GM19043 (cell line): ENCODE measurements around the gene MBD3.
"Not testable (repeated sequence)": the region's sequence is repeated elsewhere in the genome, so short reads cannot be mapped to it uniquely, and the experiment has no call there.

Source experiments
- ATAC-seq: cut with Tn5 transposase; IDR thresholded peaks from one replicate; pipeline ENCODE4 v1.9.1; 2021; ENCODE audit warnings: low read depth; ENCODE audit not compliant: unreplicated experiment

Gene MBD3

DNA sequence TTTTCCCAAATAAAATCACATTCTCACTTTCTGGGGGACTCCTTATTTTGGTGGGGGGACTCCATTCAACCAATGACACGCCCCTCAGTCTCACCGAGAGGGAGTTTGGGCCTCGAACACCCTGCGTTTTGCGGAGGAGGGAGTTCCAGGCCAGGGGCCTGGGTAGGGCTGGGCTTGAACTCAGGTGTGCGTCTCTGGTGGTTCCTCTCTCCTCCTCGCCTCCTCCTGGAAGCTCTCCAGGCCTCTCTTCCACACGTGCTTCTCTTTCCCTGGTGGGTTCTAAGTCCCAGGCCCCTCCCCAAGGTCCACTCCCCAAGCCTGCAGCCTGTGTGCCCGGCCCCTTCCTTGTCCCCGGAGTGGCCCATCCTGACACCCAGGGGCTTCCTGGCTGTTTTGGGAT is 39.2 kb downstream of the MBD3 start:
- no peak for ATAC-seq

GRCh38 chr19:1551068-1552040 is 41.3 kb downstream of the MBD3 start:
- ATAC-seq, result no peak

DNA sequence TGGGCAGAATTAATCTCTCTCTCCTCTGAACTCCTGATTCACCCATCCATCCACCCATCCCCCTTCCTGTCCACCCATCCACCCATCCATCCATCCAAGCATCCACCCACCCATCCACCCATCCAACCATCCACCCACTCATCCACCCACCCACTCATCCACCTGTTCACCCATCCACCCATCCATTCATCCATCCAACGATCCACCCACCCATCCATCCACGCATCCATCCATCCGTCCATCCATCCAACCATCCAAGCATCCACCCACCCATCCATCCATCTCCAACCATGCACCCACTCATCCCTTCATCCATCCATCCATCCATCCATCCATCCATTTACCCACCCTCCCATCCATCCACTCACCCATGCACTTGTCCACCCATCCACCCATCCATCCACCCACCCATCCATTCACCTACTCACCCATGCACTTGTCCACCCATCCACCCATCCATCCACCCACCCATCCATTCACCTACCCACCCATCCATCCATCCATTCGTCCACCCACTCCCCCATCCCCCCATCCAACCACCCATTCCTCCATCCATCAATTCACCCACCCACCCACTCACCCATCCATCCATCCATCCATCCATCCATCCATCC is 43.2 kb downstream of the MBD3 start:
- ATAC-seq, result no peak

DNA sequence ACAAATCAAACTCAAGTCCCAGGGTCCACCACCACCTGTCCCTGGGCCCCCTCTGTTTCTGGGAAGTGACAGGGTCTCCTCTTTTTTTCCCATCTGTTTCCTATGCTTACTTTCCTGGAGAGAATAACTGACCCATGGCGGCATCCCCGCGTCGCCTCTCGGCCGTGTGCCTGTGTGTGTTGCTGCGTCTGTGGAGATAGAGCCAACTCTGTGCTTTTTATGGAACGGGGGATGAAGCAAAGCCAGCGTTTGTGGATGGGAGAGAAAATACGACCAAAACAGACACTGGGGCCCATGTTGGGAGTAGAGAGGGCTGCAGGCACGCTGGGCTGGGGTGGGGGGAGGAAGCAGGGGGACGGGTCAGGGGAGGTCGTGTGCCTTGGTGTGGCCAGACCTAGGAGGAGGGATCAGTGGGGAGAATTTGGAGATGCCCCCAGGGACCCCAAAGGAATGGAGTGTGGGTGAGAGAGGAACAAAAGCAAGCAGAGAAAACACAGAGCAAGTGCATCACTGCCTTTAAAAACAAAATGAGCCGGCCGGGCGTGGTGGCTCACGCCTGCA is 52.2 kb downstream of the MBD3 start:
- ATAC-seq, result no peak

DNA sequence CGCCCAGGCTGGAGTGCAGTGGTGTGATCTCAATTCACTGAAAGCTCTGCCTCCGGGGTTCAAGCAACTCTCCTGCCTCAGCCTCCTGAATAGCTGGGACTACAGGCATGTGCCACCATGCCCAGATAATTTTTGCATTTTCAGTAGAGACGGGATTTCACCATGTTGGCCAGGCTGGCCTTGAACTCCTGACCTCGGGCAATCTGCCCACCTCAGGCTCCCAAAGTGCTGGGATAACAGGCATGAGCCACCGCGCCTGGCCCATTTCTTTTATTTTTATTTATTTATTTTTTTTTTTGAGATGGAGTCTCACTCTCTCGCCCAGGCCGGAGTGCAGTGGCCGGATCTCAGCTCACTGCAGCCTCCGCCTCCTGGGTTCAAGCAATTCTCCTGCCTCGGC is 52.9 kb downstream of the MBD3 start:
- not testable (repeated sequence) for ATAC-seq

- ATAC-seq, result no peak
Measured at GRCh38 chr19:1538978-1539377, 53.7 kb downstream of the MBD3 start.

DNA sequence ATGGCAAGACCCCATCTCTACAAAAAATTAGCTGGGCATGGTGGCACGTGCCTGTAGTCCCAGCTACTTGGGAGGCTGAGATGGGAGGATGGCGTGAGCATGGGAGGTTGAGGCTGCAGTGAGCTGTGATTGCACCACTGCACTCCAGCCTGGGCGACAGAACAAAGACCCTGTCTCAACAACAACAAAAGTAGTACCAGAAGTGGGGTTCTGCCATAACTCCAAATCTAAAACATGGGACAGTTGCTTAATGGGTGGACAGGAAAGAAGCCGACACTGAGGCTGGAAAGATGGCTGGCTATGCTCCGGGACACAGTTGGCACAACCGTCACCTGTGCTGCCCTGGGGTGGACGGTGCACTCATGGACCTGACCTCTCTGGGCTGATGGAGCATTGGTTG is 57.0 kb downstream of the MBD3 start:
- ATAC-seq, result not testable (repeated sequence)

DNA sequence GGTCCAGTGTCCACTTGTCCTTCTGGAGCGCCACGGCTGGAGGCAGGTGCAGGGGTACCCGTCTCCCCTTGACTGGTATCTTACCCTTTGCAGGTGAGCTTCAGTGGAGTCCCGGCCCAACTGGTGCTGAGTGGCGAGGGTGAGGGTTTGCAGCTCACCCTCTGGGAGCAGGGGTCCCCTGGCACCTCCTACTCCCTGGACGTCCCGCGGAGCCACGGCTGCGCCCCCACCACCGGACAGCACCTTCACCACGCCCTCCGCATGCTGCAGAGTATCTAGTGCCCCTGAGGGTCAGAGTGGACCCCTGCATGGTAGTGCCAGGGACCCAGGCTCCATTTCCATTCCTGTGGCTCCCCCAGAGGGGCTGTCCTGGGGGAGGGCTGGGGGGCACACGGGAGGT is 57.7 kb downstream of the MBD3 start:
- ATAC-seq, result no peak

DNA sequence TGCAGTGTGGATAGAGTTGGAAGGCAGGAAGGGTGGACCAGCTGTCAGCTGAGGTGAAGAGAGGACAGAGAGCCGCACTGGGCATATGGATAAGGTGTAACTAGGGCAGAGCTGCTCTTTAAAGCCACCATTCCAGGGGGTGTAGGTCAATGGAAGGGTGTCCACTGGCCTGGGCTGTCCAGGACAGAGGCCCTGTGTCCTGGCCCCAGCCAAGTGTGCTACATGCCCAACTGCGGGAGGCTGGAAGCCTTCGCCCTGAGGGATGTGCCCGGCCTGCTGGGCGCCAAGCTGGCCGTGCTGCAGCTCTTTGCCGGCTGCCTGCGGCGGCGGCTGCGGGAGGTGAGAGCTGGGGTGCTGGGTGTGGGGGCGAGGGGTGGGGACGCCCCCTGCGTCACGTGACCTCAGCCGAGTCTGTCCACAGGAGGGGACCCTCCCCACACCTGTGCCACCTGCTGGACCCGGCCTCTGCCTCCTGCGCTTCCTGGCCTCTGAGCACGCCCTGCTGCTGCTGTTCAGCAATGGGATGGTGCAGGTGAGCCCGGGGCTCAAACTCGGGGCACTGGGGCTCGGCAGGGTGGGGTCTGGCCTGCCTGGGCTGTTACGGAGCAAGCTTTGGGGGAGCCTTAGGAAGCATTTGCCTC is 59.0 kb downstream of the MBD3 start:
- no peak for ATAC-seq

GRCh38 chr19:1532003-1532402 is 60.7 kb downstream of the MBD3 start:
- no peak for ATAC-seq

GRCh38 chr19:1531587-1531986 is 61.1 kb downstream of the MBD3 start:
- ATAC-seq, result no peak

- not testable (repeated sequence) for ATAC-seq
Measured at GRCh38 chr19:1530856-1531255, 61.8 kb downstream of the MBD3 start.

DNA sequence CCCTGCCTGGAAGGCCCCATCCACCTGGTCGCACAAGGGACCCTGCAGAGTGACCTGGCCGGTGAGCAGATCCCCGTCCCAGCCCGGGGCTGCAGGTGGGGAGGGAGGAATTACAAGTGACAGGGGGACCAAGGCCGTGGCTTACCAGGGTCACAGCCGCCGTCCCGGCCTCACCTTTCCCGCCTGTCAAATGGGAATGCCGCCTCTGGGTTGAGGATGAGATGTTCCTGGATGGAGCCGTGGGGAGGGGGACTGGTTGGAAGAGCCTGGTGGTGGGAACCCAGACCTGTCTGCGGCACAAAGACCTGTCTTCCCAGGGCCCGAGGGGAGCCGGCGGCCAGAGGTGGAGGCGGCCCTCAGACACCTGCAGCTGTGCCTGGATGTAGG is 63.2 kb downstream of the MBD3 start:
- no peak for ATAC-seq

GRCh38 chr19:1528596-1529429 is 63.9 kb downstream of the MBD3 start:
- ATAC-seq, result no peak

- no peak for ATAC-seq
Measured at GRCh38 chr19:1527650-1528309, 64.9 kb downstream of the MBD3 start.

DNA sequence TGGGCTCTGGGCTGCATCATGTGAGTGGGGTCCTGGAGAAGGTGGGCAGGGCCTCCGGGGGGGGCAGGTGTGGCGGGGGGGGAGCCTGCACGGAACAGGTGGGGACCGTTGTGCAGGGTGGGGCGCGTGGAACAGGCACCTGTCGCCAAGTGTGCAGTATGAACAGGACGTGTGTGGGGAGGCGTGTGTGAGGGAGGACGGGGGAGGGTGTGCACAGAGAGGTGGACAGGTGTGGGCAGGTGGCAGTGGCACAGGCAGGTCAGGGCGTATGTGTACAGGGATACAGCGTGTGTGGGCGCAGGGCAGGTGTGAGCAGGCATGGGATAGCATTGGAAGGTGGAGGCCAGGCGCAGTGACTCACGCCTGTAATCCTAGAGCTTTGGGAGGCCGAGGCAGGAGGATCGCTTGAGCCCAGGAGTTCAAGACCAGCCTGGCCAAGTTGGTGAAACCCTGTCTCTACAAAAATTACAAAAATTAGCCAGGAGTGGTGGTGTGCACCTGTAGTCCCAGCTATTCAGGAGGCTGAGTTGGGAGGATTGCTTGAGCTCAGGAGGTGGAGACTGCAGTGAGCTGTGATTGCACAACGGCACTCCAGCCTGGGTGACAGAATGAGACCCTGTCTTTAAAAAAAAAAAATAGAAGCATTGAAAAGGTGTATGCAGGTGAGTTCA is 65.6 kb downstream of the MBD3 start:
- no peak for ATAC-seq

DNA sequence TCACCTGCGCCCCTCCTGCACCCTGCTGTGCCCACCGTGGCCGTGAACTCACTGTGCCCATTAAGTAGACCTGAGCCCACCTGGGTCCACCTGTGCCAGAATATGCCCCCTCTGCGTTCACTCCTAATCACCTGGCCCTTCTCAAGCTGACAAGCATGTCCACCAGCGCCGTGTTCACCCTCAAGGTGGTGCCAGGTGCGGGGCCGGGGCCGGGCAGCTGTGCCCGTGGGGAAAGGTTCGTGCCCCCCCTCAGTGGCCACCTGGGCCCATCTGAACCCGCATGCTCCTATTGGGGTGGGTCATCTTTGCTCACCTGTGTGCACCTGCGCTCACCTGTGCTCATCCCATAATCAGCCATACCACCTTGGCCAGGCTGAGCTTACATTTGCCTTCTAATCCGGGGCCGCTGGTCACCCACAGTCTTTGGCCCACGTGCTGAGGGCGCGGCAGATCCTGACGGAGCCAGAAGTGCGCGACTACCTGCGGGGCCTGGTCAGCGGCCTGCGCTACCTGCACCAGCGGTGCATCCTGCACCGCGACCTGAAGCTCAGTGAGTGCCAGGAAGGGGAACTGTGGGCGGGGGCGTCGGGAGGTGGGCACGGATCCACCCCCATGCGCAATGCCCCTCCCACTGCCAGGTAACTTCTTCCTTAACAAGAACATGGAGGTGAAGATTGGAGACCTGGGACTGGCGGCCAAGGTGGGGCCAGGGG is 66.4 kb downstream of the MBD3 start:
- ATAC-seq, result no peak

- ATAC-seq, result no peak
Measured at GRCh38 chr19:1525343-1525742, 67.3 kb downstream of the MBD3 start.

GRCh38 chr19:1524972-1525325 is 67.7 kb downstream of the MBD3 start:
- ATAC-seq, result no peak
